GM19395 (cell line): ENCODE results near the gene CNPY1.

Source experiments
- ATAC-seq: cut with Tn5 transposase; IDR thresholded peaks from one replicate; pipeline ENCODE4 v1.9.1; 2021; ENCODE audit warnings: mild to moderate bottlenecking, moderate library complexity; ENCODE audit not compliant: unreplicated experiment

The CNPY1 gene

DNA sequence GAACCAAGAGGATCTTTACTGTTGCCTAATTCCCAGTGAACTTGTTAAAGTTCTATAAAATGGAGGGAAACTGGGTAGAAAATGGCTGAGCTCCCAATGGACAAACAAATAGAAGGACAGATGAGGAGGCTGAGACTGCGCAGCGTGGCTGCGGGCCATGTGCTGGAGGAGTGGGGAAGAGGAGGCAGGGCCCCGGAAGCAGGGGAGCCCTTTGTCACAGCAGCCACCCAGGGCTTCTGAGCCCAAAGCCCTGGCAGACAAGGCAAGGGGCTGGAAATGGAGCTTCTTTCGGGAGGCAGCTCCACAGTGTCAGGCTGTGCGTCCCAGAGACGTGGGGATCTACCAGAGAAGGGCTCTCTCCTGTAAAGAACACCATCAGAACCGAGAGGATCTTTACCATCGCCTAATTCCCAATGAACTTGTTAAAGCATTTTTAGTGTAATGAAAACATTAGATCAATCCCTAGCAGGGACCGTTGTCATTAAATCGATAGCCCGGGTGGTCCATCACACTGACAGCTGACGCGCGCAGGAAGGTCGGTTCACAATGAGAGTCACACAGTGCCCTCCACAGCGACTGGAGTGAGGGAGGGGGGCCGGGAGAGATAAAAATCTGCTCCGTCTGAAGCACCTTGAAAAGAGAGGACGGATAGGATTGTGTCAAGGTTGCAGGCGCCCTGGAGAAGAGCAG is 14.0 kb upstream of the CNPY1 start:
- ATAC-seq, result no peak

DNA sequence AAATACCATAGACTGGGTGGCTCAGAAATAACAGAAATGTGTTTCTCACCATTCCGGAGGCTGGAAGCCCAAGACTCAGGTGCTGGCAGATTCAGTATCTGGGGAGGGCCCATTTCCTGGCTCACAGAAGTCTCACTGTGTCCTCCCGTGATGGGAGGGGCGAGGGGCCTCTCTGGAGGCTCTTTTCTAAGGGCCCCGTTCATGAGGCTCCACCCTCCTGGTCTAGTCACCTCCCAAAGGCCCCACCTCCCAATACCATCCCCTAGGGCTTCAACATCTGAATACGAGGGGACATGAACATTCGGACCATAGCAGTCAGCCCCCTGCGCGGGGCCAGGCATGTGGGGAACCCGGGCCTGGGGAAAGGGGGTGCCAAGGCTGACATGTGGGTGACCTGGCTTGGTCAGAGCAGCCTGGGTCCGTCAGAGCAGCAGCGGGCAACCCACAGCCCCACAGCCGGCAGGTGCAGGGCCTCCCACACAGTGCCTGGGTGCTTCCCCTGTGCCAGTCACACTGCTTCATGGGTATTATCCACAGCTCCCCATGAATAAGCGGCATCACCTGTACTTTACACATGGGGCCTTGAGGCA is 13.3 kb upstream of the CNPY1 start:
- no peak for ATAC-seq

DNA sequence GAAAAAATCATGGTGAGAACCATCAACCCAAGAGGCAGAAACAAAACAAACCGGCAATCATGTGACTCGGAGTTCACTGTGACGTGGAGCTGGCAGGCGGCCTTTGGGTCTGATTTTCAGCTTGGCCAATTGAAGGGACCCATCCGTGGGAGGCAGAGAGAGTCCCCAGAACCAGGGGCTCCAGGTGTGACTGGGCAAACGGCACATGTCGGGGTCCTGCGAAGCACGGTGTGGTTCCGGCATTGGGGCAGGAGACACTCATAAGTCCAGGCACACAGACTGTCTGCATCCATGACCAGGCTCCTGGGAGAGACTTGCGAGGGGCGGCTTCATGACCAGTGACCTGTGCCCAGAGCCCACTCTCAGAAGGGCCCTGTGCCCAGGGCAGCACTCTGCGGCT is 12.6 kb upstream of the CNPY1 start:
- ATAC-seq, result no peak

DNA sequence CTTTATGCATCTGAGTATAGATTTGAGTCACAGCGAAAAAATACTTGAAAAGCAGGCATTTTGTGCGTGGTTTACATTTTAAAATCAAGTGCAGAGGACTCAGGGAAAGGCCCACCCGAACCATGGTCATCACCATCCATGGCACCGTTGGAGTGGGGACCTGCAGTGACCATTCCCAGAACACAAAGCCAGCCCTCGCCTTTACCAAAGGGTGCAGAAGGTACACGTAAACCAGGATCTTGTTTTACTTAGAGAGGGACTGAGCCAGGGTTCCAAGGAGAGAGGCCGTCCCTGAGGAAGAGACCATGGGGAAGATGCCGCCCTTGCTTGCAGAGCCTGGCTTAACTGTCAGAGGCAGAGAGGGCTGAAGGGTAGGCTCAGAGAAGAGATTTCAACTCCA is 12.0 kb upstream of the CNPY1 start:
- no peak for ATAC-seq

DNA sequence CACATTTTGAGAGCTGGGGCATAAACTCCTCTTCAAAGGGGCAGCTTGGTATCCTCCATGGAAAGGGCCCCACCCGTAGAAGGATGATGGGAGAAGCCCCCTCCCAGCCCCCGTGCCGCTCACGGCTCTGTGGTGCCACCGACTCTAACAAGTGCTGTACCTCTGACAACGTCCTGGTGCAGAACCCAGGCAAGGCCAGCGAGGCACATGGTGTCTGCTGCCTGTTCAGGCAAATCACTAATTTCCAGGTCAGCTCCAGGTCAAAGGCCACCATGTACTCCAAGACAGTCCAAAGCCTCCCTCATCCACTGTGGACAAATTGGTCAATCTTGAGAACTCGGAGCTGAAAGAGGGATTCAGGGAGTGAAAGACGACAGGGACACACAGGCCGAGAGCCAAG is 11.4 kb upstream of the CNPY1 start:
- ATAC-seq, result no peak

DNA sequence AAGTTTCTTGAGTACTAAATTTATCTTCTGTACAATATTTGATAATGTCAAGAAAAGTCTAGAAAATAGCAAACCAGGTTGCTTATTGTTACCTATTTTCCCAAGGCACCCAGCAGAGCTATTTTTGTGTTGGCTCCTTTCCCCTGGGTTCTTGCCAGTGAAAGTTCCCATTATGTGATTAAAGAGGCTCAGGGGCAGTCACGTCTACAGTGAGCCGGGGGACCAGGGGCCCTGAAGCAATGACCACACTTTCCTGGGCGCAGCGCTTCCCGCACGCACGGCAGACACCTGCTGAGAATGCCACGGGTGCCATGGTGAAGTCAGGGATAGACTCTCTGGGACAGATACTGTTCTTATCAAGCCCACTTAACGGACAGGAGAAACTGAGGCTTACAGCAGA is 10.4 kb upstream of the CNPY1 start:
- no peak for ATAC-seq

DNA sequence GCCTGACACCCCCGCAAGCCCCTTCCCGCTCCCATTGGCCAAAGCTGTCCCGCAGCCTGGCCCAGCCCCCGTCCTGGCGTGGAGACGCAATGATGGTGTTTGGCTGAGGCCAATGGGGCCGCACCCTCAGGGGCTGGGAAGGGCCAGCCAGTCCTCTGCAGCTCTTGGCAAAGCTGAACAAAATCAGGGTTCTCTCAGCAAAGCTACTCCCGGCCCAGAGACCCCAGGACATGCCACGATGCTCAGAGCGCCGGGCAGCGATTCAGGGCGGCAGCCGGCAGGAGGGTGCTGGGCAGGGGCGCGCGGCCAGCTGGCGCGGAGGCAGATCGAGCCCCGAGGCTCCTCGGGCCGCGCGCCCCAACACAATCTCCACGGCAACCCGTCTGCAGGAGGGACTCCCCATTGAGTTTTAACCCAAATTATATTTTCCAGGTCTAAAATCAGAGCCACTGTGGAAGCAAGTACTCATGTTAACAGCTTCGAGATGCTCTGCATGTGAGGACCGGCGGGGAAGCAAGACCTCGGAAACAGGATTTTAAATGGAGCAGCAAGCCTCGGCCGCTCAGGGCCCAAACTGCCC is 8.8 kb upstream of the CNPY1 start:
- ATAC-seq, result no peak

DNA sequence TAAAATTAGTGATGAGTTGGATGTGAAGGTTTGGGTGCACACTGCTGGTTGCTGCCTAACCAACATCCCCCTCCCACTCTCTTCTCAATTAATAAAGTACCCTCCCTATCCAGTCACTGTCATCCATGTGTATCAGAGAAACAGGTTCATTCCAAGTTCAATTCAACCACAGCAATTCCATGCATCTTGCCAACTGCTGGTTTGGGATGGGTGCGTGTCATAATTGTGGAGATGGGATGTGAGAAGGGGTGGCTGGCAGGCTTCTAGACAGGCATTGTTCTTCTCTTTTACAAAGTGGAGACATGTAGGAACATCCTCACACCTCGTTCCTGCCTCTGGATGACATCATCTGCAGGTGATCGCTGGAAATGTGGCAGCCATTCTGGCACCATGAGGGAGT is 7.5 kb upstream of the CNPY1 start:
- ATAC-seq, result no peak

DNA sequence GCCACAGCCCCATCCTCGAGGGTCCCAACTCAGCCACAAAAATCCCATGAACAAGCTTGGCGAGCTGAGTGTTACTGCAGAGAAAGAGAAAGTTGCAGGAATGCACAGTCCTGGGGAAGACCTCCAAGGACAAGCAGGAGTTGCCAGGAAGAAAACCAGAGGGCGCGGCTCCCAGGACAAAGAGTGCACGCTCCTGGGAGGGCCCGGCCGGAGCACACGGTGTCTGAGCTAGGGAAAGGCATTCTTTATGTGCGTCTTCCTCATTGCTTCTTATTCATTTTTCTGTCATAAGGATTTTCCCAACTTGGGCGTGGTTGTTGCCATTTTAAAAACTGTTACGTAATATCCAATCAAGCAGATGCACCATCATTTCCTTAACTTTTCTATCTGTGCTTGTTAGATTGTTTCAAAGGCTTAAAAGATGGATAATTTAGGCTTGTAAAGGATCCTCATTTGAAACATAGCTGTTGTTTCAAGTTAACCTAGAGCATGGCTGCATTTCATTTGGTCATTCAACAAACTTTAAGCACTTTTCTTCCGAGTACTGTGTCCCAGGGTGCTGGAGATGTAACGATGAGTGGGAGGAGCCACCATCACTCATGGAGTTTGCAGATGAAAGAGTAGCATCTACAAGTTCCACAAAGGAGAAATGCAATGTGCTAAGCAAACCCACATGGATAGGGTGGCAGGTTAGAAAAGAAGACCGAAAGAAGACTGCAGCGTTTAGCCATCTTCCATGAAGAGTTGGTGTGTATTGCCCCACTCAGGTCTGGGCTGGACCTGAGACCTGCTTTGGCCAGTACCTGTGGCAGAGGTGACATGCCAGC is 5.6 kb upstream of the CNPY1 start:
- ATAC-seq, result no peak

DNA sequence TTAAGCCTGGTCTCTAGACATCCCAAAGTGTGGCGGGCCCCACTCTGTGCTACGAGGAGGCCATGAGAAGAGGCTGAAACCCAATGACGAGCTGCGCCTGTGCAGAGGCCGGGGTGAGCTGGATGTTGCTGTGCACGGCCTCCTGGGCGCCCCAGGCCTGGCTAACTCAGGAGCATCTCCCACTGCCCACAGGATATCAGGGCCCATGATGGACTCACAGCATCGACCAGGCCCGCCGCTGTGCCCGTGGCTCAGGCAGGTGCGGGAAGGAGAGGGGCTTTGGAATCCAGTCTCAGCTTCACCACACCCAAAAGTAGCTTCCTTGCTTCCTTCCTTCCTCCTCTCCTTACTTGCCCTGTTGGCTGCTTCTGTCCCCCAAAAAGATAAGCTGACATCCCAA is 4.6 kb upstream of the CNPY1 start:
- ATAC-seq, result no peak

DNA sequence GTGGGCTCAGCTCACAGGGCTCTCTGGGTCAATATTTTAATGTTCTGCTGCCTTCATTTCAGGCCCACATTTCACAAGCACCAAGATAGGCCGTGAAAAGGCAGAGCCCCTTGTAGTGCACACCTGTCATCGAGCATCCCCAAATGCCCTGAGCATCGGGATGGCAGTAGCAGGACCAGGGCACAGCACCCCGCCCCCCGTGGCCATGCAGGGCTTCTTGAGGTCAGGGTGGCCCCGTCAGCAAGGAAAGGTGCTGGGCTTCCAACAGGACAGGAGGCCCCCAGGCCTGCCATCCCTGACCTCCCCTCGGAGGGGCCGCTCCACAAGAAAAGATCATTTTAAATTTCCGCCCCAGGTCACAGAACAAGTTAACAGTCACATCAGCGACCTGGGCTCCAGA is 2.9 kb upstream of the CNPY1 start:
- ATAC-seq, result no peak

DNA sequence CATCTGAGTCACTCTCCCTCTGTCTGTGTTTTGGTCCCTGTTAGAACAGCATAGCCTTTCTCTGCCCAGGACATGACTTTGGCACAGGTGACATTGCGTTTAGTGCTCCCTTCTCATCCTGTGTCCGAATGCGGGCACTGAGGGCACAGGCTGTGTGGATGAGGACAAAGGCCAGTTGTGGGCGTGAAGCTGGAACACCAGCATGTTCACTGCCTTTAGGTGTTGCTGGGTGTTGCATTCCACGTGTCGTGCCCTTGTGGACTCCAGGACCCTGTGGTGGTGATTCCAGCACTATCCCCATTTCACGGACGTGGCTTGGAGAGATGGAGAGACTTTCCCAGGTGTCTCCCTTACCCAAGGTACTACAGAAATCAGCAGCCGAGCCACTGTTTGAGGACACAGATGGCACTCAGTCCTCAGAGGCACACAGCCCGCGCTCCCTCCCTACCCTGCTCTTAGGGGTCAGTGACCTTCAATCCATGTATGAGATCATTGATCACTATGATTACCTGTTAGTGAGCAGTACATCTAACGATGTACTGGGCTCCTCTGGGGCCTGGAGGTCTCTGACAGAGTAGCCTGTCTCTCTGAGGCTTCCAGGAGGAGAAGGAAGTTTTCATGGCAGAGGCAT is 917 bp upstream of the CNPY1 start:
- no peak for ATAC-seq

DNA sequence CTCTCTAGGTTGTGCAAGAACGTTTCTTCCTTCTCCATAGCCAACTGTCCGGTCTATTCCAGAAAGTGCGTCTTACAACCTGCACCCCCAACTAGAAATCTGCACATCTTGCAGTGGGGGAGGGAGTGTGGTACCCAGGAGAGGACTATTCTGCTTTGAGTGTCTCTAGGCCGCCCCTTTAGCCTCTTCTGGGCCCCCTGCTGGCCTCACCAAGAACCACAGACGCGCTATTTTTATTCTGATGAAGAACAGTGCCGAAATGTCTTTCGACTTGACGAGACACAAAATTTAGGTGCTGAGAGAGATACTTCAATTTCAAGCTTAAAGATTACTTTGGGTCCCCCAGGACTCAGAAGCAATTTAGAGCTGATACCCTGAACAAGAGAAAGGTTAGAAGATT is 1.0 kb downstream of the CNPY1 start:
- no peak for ATAC-seq

DNA sequence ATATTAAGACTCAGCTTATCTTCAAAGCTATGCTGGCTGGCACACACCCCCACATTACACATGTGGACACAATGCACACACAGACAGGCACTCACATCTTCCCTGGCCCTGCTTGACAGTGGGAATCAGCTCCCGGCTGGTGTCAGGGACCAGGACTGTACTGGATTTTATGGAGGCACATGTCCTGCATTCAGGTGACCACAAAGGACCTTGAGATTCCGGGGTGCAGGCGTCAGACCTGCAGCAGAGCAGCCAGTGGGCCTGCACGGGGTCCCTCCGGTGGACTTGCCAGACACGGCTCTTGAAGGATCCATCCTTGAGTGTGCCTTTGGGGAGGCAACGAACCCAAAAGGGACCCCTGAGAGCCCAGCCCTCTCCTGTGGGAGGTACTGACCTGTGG is 1.9 kb downstream of the CNPY1 start:
- no peak for ATAC-seq

DNA sequence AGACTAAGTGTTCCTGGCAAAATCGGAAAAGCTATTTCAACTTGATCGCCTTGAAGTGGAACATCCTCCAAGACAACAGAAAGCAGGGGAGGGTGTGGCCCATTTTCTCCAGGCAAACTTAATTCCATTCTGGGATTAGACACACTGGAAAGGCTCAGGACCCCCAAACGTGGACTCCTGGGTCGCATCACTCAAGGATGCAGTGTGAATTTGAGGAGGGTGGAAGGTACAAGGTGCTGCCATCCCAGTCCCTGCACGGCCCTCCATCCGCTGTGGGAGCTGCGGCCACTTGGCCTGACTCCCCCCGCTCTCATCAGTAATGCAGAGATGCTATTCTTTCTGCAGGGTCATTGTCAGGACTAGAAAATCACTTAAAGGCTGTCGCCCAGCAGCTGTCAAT is 2.4 kb downstream of the CNPY1 start:
- no peak for ATAC-seq

DNA sequence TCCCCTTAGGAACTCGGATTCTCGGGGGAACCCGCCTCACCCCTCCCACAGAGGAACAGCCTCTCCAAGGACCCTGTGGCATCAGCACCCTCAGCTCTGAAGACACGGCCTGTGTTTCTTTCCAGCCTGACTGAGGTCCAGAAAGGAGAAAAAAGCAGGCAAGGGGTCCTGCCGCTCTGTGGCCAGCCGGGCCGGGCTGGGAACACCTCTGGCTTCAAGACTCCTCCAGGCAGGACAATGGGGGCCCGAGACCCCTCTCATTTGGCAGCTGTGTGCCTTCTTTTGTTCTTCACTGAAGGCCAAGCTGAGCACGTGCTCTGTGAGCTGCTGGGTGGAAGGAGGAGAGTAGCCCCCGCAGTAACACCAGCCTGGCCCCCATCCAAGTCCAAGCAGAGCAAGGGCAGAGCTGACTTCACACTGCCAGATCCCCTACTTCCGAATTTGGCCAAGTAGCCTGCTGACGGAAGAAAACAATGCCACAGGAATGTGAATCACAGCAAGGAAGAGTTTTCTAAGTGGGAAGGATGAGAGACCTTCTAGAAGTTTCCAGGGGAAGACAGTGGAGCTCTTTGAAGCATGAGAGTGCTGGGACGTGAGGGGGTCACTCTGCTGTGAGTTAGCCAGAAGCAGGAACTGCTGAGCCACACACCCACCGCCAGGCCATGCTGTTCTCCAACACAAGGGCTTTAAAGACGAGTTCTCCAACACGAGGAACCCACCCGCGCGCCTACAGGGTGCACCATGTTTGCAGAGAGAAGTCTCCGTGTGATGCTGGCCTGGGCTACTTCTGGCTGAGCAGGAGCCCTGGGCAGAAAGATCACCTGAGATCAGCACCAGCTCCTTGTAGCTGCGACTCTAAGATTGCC is 3.1 kb downstream of the CNPY1 start:
- no peak for ATAC-seq

DNA sequence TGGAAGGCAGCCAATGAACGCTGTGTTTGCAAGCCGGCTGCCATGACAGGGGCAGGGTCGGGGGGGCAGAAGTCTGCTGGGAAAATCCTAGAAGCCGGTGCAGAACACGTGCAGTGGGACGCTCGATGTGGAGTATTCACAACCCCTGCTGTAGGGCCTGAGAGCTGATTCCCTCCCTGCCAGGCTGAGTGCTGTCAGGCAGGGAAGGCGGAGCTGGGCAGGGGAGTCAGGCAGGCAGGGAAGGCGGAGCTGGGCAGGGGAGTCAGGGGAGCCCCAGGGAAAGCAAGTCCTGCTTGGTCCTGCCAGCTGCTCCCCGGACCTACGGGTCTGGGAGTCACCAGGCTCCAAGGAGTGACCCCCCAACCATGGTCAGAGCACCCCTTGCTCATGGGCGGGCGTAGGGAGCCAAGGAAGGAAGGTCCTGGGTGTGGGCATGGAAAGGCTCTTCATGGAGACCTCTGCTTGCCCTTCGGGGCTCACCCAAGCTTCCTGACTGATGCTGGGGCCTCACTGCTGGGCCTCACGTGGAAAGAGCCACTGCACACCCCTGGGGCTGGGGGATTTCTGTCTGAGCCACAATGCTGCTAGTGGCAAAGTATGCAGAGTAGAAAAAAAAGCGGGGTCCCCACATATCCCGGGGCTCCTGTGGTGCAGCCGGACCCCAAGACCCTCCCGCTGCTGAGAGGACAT is 4.2 kb downstream of the CNPY1 start:
- ATAC-seq, result no peak

DNA sequence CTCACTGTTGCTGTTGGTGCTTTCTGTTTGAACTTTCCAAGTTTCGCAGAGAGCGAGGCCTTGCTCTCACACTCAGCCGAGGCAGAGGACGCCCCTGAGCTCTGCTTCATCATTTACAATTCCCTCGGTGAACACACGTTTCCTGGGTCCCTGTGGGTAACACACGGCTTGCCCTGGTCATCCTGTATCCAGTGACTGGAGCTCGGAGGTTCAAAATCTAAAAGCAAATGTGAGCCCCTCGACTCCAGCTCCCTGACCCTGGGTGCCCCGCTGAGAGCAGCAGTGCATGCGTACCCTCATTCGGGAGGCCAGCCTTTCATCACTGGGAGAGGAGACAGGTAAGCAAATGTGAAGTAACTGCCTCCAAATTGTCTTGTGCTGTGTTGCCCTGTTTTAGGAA is 5.8 kb downstream of the CNPY1 start:
- ATAC-seq, result no peak

DNA sequence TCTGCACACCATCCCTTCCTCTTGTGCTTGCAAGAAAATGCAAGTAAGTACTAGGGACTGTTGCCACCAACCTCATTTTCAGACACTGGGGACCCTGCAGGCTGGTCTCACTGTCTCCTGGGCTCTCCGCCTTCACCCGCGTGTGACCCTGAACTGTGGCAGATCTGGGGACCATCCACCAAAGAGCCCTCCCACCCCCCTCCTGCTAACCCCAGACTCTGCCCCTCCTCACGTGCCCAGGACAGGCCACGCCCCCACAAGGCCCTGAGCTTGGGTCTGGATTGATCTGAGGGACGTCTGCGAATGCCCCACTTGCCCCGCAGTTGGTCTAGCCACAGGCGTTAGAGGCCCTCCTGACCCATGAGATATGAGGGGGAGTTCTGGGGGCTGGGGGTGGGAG is 8.1 kb downstream of the CNPY1 start:
- no peak for ATAC-seq

DNA sequence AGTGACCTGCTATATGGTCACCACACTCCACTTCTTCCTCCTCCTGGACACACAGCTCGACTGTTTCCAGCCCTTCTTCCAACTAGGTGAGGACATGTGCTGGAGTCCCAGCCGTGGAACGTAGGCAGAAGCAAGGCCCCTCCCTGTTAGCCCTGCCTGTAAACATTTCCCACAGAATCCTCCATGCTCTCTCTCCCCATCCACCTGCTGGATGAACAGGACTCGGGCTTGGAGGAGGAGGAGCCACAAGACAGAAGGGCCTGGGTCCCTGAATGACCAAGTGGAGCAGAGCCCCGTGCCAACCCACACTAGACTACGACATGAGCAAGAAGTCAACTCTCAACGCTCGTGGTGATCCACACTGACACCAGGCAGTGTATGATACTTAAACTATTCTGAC is 9.9 kb downstream of the CNPY1 start:
- ATAC-seq, result no peak
